Tibial artery (tissue), 4 donors: ENCODE results near the gene KCP.

Experiments
- DNase-seq, 2 donors: peaks; one replicate each; pipeline ENCODE4 v3.0.0-alpha.2; 2019
- H3K27ac ChIP-seq, 2 donors: fragments of 200-600 bp; sonication (generic) in 1 of 2; 1 replicate in 1 of 2; 2 replicates in 1 of 2; pipeline ENCODE4 v1.5.1; 2018 to 2019; ENCODE audit warnings: mild to moderate bottlenecking in 1 of 2
- H3K27me3 ChIP-seq, 2 donors: fragments of 200-600 bp; sonication (generic) in 1 of 2; one replicate each; pipeline versions ENCODE4 v1.5.1 to v1.6.0; 2016 to 2019
- H3K36me3 ChIP-seq, 3 donors: fragments of 200-600 bp; sonication (generic) in 2 of 3; one replicate each; pipeline ENCODE4 v1.5.1; 2016 to 2019; ENCODE audit warnings: mild to moderate bottlenecking in 2 of 3
- H3K4me1 ChIP-seq, 4 donors: fragments of 200-600 bp; sonication (generic) in 2 of 4; 1 replicate in 3 of 4; 2 replicates in 1 of 4; pipeline ENCODE4 v1.5.1; 2016 to 2019
- H3K4me3 ChIP-seq, 2 donors: fragments of 200-600 bp; sonication (generic) in 1 of 2; 1 replicate in 1 of 2; 2 replicates in 1 of 2; pipeline ENCODE4 v1.5.1; 2018 to 2019; ENCODE audit warnings: mild to moderate bottlenecking in 2 of 2
- H3K9me3 ChIP-seq, 3 donors: fragments of 200-600 bp; sonication (generic) in 1 of 3; one replicate each; pipeline ENCODE4 v1.5.1; 2016 to 2019
- CTCF ChIP-seq, 2 experiments: fragments of 200-600 bp in 1 of 2; fragments of 450-650 bp in 1 of 2; IDR thresholded peaks; one replicate each; pipeline ENCODE4 v1.5.1; 2017 to 2019; ENCODE audit warnings: antibody characterized with exemption in 2 of 2, mild to moderate bottlenecking in 1 of 2, moderate library complexity in 1 of 2
- intact Hi-C: fragments of 100-400 bp; cut with DNase I; formaldehyde crosslinking; loops from one replicate; pipeline ENCODE4 v1.15.0; 2023; ENCODE audit warnings: low total_unique reads

The KCP gene

GRCh38 chr7:128920913-128921582 is 10.5 kb upstream of the KCP start:
- peak in 1 of 2 donors; percentile 62 for DNase-seq
- no peaks in the 10 kb centered on the region for H3K9me3 ChIP-seq
- peaks cover 0 to 2% (median 1%) of the 10 kb centered on the region in 4 donors for H3K4me1 ChIP-seq
- no peaks in the 10 kb centered on the region for H3K36me3 ChIP-seq
- intact Hi-C loops = no loop called here
- no peak overlapping the region for H3K4me3 ChIP-seq
- no peak overlapping the region for H3K27ac ChIP-seq
- peaks cover 0 to 53% of the 10 kb centered on the region in 2 donors for H3K27me3 ChIP-seq
- TF ChIP-seq CTCF (IDR thresholded peaks at IDR 0.05) = no peak

- Histone ChIP-seq H3K27ac (no peak overlapping the region), H3K9me3 (no peaks in the 10 kb centered on the region), H3K36me3 (no peaks in the 10 kb centered on the region), H3K27me3 (peaks cover 0 to 62% of the 10 kb centered on the region in 2 donors), H3K4me1 (peaks cover 0 to 11% (median 10%) of the 10 kb centered on the region in 4 donors), H3K4me3 (no peak overlapping the region)
- no peak for DNase-seq
- intact Hi-C loops = no loop called here
- no peak for TF ChIP-seq CTCF (IDR thresholded peaks at IDR 0.05)
These were observed 9.6 kb upstream of the KCP start for GRCh38 chr7:128919881-128920799.

- intact Hi-C loops = no loop called here
- peak in 1 of 2 donors; percentile 46 for DNase-seq
These were observed 8.7 kb upstream of the KCP start for GRCh38 chr7:128919241-128919640.

GRCh38 chr7:128918016-128918665 is 7.6 kb upstream of the KCP start:
- Histone ChIP-seq H3K9me3 (no peaks in the 10 kb centered on the region), H3K27me3 (peaks cover 0 to 72% of the 10 kb centered on the region in 2 donors), H3K4me3 (no peak overlapping the region), H3K36me3 (no peaks in the 10 kb centered on the region), H3K4me1 (peaks cover 0 to 17% (median 14%) of the 10 kb centered on the region in 4 donors), H3K27ac (no peak overlapping the region)
- intact Hi-C loops = no loop called here
- peak in 1 of 2 donors; percentile 40 for DNase-seq
- TF ChIP-seq CTCF (IDR thresholded peaks at IDR 0.05) = no peak

More at GRCh38 chr7:128919241-128919640, 8.7 kb upstream of the KCP start:
- Histone ChIP-seq H3K4me1 (peaks cover 0 to 17% (median 14%) of the 10 kb centered on the region in 4 donors), H3K9me3 (no peaks in the 10 kb centered on the region), H3K27me3 (peaks cover 0 to 69% of the 10 kb centered on the region in 2 donors), H3K36me3 (no peaks in the 10 kb centered on the region), H3K27ac (no peak overlapping the region), H3K4me3 (no peak overlapping the region)
- TF ChIP-seq CTCF (IDR thresholded peaks at IDR 0.05) = no peak

- peak in 1 of 2 donors; percentile 42 for DNase-seq
- no peak overlapping the region for H3K4me3 ChIP-seq
- intact Hi-C loops = no loop called here
These were observed 6.6 kb upstream of the KCP start for GRCh38 chr7:128917122-128917521.

More at GRCh38 chr7:128917122-128917521, 6.6 kb upstream of the KCP start:
- no peaks in the 10 kb centered on the region for H3K9me3 ChIP-seq
- H3K4me1 ChIP-seq = peaks cover 0 to 17% (median 14%) of the 10 kb centered on the region in 4 donors
- no peaks in the 10 kb centered on the region for H3K36me3 ChIP-seq
- no peak for TF ChIP-seq CTCF (IDR thresholded peaks at IDR 0.05)
- H3K27ac ChIP-seq = no peak overlapping the region
- peaks cover 0 to 63% of the 10 kb centered on the region in 2 donors for H3K27me3 ChIP-seq
